HAP-1 (cell line): ENCODE measurements around the gene PMM1.
A peak's percentile ranks its signal among the peaks of the same experiment; 100 is the strongest.

Experiments
- DNase-seq, 2 experiments: peaks; one replicate each; pipeline ENCODE4 v3.0.0-alpha.2; 2016 to 2020; ENCODE audit warnings: low spot score in 2 of 2
- H3K27me3 ChIP-seq: fragments of 250-450 bp; sonication (Bioruptor Pico); 2 replicates; pipeline ENCODE4 v1.5.1; 2020; ENCODE audit warnings: low read depth, mild to moderate bottlenecking, moderate library complexity
- H3K36me3 ChIP-seq: fragments of 250-450 bp; sonication (Bioruptor Pico); replicated peaks from 2 replicates; pipeline ENCODE4 v1.5.1; 2020; ENCODE audit warnings: mild to moderate bottlenecking
- H3K4me1 ChIP-seq: fragments of 250-450 bp; sonication (Bioruptor Pico); 2 replicates; pipeline ENCODE4 v1.5.1; 2020; ENCODE audit warnings: mild to moderate bottlenecking
- H3K4me3 ChIP-seq: fragments of 250-450 bp; sonication (Bioruptor Pico); 2 replicates; pipeline ENCODE4 v1.5.1; 2020; ENCODE audit warnings: mild to moderate bottlenecking, moderate library complexity
- H3K9me3 ChIP-seq: fragments of 250-450 bp; sonication (Bioruptor Pico); 2 replicates; pipeline ENCODE4 v1.5.1; 2020; ENCODE audit warnings: mild to moderate bottlenecking, moderate library complexity
- in situ Hi-C: fragments of 300-500 bp; cut with MboI; formaldehyde crosslinking; loops from 3 replicates; pipeline ENCODE4 v1.14.3; 2020; ENCODE audit warnings: low sequenced_read_pairs, inconsistent platforms, mixed read lengths

PMM1 gene

DNA sequence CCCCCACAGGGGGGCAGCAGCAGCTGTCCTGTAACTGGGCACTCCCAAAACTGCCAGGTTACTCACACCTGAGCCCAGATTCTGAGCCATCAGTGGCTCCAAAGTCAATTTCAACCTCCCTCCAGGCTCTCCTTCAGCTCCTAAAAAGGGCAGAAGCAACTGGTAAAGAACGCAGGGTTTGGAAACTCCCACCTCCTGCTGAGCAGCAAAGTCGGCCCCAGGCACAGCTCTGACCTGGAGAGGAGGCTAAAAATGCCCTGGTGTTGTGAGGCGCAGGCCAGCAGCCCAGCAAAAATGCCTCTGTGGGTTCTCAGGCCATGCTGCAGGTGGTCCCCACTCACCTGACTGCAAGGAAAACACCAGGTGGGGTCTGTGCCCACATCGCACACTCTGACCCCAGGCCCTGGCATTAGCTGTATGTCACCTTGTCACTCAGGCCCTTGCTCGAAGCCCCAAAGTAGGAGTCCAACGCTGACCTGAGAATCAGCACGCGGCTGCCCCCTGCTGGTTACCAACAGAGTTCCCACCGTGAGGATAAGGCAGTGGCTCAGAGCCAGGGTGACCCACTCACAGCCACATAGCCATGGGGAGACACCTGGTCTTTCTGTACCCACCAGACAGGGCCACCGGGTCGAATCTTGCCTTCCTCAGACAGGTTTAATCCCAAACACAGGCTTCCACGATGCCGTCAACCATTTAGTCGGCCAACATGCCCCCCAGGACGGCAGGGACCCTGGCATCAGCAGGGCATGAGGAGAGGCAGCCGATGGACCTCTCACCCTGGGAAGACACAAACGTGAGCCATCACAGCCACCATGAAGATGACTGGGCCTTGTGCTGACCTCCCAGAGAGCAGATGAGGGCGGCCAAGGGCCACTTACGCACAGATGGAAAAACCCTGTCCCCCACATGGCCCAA, 56.5 kb downstream of the PMM1 start:
- peaks cover 58% of the 10 kb centered on the region for H3K36me3 ChIP-seq
- peak; percentile 54 to 88 for DNase-seq
- in situ Hi-C loops = no loop called here

DNA sequence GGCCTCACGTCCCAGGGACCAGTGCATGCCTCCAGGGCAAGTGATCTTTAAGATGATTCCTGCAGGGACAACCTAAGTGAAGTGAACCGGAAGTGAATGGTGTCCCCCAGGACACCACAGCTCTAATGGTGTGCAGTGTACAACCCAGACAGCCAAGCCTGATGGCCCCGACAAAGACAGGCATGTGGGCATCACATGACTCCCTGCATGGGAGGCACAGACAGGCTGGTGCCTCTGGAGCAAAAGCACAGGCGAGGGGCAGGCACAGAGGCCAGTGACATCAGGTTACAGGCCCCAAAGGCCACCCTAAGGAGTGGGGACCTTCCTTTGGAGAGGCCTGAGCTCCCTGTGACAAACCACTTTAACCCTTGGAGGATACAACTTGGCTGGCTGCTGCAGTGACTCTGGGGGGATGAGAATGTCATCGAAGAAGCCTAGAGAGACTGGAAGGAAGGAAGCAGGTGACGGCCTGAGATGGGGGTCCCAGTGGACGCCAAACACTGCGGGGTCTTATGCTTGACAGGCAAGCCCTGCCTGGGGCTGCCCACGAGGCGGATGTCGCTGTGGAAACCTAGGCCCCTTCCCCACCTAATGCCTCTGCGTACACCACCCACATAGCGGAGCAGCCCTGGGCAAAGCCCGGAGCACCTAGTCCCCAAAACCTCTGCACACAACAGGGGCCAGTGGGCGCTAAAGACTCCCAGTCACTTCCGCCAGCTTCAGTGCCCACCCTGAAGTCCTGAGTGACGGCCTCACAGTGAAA, 57.7 kb downstream of the PMM1 start:
- in situ Hi-C loops = no loop called here
- H3K36me3 ChIP-seq = peaks cover 66% of the 10 kb centered on the region
- H3K4me3 ChIP-seq = no peak overlapping the region
- no peaks in the 10 kb centered on the region for H3K4me1 ChIP-seq
- H3K27me3 ChIP-seq = no peaks in the 10 kb centered on the region
- DNase-seq = no peak
- no peaks in the 10 kb centered on the region for H3K9me3 ChIP-seq

More for the DNA sequence above, 56.5 kb downstream of the PMM1 start:
- no peaks in the 10 kb centered on the region for H3K4me1 ChIP-seq
- no peak overlapping the region for H3K4me3 ChIP-seq
- no peaks in the 10 kb centered on the region for H3K27me3 ChIP-seq
- no peaks in the 10 kb centered on the region for H3K9me3 ChIP-seq

DNA sequence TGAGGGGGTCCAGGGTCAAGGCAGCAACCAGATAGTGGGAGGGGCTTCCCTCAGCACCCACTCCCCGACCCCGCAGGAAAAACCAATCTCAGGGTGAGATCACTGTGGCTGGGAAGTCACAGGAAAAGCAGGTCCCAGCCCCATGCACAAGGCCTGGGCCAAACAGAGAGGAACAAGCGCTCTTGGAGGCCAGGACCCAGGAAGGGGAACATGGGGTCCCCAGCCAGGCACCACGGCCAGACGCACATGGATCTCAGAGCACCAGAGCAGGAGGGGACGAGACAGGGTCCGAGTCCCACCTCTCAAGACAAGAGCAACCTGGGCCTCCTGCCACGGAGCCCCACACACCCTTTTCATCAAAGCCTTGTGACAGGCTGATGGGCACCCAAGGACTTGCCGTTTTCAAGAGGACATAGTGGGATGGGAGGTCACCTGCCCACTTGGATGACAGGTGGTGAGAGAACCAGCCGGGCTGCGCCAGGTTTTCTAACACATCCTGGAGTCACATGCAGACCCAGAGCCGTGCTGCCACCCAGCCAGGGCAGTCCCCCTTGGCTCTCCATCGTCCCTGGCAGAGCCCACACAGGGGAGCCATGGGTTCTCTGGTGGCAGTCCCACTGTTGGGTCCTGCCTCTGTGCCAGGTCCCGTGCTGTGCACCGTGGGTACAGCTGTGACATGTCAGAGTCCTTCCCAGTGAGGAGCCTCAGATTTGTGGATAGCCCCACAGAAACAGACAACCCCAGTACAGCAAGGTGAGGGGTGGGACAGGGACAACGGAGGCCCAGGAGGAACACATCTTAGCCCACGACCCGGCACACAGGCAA, 58.5 kb downstream of the PMM1 start:
- Histone ChIP-seq H3K4me1 (no peaks in the 10 kb centered on the region), H3K4me3 (no peak overlapping the region), H3K27me3 (no peaks in the 10 kb centered on the region), H3K36me3 (peaks cover 74% of the 10 kb centered on the region), H3K9me3 (no peaks in the 10 kb centered on the region)
- DNase-seq = no peak
- in situ Hi-C loops = no loop called here

DNA sequence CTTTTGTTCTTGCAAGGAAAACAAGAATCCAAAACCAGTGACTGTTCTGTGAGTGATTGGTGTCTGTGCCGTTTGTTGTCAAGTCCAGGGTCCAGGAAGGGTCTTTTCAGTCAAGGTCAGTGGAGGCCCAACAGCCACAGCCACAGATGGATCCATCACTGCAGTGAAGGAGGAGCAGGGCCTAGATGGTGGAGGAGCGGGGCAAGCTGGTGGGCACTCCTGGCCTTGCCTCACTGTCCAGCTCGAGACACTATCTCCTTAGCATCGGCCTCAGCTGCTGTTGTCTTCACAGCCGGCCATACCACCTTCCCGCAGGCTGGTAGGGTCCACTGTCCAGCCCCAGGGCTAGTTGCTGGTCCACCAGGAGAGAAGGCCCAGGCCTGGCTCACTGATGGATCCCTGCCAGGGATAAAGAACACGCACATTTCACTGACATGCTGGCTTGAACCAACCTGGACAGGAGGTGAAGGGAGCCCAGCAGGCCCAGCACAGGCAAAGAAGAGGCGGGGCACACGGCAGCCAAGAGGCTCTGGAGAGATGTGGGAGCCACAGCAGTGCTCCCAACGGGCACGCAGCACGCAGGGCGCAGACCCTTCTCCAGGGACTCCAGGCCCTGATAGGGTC, 60.6 kb downstream of the PMM1 start:
- Histone ChIP-seq H3K27me3 (no peaks in the 10 kb centered on the region), H3K4me3 (no peak overlapping the region), H3K36me3 (peaks cover 89% of the 10 kb centered on the region), H3K9me3 (no peaks in the 10 kb centered on the region), H3K4me1 (no peaks in the 10 kb centered on the region)
- DNase-seq = no peak
- in situ Hi-C loops = no loop called here

DNA sequence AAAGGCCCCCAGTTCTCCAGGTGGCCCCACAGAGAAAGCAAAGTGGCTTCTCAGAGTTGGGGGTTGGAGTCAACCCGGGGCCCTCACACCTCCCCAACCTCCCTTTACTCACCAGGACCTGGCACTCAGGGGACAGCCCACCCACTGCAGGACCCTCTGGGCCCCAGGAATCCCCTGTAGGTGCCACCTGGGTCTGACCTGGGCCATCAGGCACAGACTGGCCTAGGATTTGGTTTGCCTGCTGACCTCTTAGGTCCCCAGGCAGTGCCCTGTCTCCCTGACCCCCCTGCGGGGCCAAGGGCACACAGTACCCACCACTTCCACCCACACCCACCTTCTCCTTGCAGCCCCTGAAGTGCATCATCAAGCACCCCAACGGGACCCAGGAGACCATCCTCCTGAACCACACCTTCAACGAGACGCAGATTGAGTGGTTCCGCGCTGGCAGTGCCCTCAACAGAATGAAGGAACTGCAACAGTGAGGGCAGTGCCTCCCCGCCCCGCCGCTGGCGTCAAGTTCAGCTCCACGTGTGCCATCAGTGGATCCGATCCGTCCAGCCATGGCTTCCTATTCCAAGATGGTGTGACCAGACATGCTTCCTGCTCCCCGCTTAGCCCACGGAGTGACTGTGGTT, 61.4 kb downstream of the PMM1 start:
- Histone ChIP-seq H3K36me3 (peaks cover 92% of the 10 kb centered on the region), H3K4me3 (no peak overlapping the region), H3K27me3 (no peaks in the 10 kb centered on the region), H3K4me1 (no peaks in the 10 kb centered on the region), H3K9me3 (no peaks in the 10 kb centered on the region)
- no peak for DNase-seq
- in situ Hi-C loops = no loop called here
